SW480 (cell line): ENCODE data around the gene NEURL1B.
A peak's percentile ranks its signal among the peaks of the same experiment; 100 is the strongest.
"Not testable (repeated sequence)": the region's sequence is repeated elsewhere in the genome, so short reads cannot be mapped to it uniquely, and the experiment has no call there.

ENCODE experiments used
- DNase-seq: peaks from one replicate; pipeline ENCODE4 v3.0.0-alpha.2; 2016; ENCODE audit warnings: low spot score

NEURL1B gene

GRCh38 chr5:172634106-172634899 lies 6.8 kb upstream of the NEURL1B start:
- no peak for DNase-seq

- DNase-seq = no peak
These were observed 6.0 kb upstream of the NEURL1B start for GRCh38 chr5:172635038-172635437.

- no peak for DNase-seq
These were observed 4.6 kb upstream of the NEURL1B start for GRCh38 chr5:172636279-172637050.

- peak; percentile 64 for DNase-seq
These were observed 3.9 kb upstream of the NEURL1B start for GRCh38 chr5:172637110-172637580.

GRCh38 chr5:172637740-172638139 lies 3.3 kb upstream of the NEURL1B start:
- no peak for DNase-seq

- DNase-seq = no peak
These were observed 2.8 kb upstream of the NEURL1B start for GRCh38 chr5:172638209-172638768.

- DNase-seq = no peak
These were observed 924 bp upstream of the NEURL1B start for GRCh38 chr5:172640139-172640538.

GRCh38 chr5:172641359-172642050 lies 442 bp downstream of the NEURL1B start:
- DNase-seq = peak; percentile 53

- no peak for DNase-seq
These were observed 967 bp downstream of the NEURL1B start for GRCh38 chr5:172642051-172642409.

- no peak for DNase-seq
These were observed 1.4 kb downstream of the NEURL1B start for GRCh38 chr5:172642486-172642885.

GRCh38 chr5:172642926-172643871 lies 2.1 kb downstream of the NEURL1B start:
- no peak for DNase-seq

GRCh38 chr5:172644266-172644665 lies 3.2 kb downstream of the NEURL1B start:
- no peak for DNase-seq

- no peak for DNase-seq
These were observed 3.6 kb downstream of the NEURL1B start for GRCh38 chr5:172644711-172645110.

- no peak for DNase-seq
These were observed 4.4 kb downstream of the NEURL1B start for GRCh38 chr5:172645271-172646055.

- DNase-seq = no peak
These were observed 5.7 kb downstream of the NEURL1B start for GRCh38 chr5:172646716-172647285.

GRCh38 chr5:172647352-172648012 lies 6.4 kb downstream of the NEURL1B start:
- no peak for DNase-seq

GRCh38 chr5:172648013-172648381 lies 6.9 kb downstream of the NEURL1B start:
- DNase-seq = no peak

GRCh38 chr5:172648755-172649154 lies 7.7 kb downstream of the NEURL1B start:
- DNase-seq = no peak

GRCh38 chr5:172656496-172656895 lies 15.4 kb downstream of the NEURL1B start:
- not testable (repeated sequence) for DNase-seq
